NCI-H2196 treated with DMSO at 0.1 percent for 48 hours (cell line): Measurements from ENCODE around the gene MCOLN3.
"Not testable (repeated sequence)": the region's sequence is repeated elsewhere in the genome, so short reads cannot be mapped to it uniquely, and the experiment has no call there.

Experiments used
- DNase-seq: peaks from one replicate; lab custom pipeline; 2025; ENCODE audit not compliant: unreplicated experiment; lab: John Stamatoyannopoulos, UW

MCOLN3 gene

DNA sequence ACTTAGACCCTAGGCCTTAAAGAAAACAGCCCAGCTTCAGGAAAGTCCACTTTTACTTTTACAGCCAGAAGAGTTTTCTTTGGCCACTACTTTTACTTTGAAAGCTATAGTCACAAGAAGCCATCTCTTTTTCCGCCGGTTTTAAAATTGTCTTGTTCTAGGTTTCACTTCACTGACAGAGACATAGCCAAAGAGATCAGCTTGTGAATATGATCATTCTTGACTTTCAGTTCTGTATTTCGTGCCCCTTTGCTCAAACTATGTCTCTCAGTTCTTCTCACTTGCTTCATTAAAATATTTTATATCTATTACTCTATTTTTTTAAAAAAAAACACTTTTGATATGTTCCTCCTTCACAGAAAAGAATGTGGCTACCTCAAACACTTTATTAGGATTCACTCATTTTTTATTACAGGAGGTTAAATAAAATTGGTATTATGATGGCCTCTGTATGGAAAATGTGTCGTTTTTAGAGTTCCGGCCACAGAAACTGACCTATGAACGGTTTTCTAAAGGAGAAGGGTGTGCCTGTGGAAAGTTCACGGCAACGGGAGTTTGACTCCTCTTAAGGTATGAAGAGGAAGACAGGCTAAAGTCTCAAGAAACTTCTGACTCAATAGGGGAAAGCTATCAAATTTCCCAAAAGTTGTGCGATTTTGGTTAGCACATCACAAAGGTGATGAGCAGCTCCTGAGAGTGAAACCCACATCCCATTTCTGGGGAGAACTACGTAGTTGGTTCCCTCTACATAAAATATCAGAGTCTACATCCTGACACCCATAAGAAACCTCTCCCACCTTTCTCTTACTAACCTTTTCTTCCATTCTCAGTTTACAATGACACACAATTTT is 52.6 kb downstream of the MCOLN3 start:
- no peak for DNase-seq

DNA sequence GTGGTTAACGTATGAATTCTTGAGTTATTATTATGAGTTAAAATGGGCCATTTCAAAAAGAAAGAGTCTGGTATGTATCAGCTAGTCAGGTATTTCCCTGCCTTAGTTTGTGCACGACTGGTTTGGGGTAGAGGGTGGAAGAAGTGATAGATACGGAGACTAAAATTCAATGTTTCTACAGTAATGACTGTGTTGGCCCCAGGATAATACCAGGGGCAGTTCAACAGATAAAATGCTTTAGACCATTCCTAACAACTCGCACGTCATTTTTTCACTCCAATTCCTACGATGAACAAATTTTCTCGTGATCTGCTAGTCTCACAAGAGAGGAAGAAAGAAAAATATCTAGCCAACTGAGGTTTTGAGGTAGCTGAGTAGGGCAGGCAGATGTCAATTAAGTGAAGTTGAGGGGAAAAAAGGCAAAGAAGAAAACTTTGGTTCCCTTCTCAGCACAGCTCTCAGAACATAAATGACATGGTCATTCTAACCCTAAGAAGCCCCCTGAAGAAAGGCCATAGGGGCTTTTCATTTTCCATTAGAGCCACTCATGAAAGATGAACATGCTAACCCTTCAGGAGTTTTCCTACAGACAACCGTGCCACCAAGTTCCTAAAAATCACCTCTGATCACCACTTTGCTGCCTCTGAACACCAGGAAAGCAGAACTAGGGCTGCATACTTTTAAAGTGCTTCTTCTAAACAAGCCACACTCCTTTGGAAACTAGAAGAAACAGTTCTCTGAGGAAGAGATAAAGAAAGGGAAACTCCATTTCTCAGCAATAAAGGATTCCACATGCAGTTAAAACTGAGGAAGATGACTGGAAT is 57.0 kb downstream of the MCOLN3 start:
- DNase-seq: no peak

DNA sequence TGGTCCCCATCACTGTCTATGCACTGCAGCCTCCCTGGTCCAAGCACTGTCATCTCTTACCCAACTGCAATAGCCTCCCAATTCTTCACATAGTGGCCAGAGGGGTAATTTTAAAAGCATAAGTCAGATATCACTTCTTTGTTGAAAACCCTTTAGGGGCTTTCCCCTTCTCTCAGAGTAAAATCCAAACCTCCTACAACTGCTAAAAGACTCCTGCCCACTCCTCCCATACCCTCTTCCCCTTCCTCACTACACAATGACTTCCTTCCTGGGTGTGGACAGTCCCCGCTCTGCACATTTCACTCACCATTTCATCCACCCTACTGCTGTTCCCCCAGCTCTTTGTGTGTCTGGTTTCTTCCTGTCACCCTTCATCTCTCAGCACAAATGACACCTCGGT is 59.7 kb downstream of the MCOLN3 start:
- DNase-seq: no peak

DNA sequence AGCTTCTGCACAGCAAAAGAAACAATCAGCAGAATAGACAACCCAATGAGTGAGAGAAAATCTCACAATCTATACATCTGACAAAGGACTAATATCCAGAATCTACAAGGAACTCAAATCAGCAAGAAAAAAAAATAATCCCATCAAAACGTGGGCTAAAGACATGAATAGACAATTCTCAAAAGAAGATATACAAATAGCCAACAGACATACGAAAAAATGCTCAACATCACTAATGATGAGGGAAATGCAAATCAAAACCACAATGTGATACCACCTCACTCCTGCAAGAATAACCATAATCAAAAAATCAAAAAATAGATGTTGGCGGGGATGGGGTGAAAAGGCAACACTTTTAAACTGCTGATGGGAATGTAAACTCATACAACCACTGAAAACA is 61.7 kb downstream of the MCOLN3 start:
- not testable (repeated sequence) for DNase-seq

DNA sequence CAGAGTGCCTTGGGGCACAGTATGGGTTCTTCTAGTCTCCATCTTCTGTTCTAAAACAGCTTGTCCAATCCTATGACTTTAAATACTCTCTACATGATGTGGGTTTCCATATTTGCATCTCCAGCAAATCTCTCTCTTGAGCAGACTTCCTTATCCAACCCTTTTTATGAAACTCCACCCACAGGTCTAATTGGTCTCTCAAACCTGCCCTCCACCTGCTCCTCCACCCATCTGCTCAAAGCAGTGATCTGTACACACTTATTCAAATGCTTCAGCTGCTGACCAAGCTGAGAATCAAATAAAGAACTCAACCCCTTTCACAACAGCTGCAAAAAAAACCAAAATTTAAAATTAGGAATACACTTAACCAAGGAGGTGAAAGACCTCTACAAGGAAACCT is 62.9 kb downstream of the MCOLN3 start:
- DNase-seq: no peak

DNA sequence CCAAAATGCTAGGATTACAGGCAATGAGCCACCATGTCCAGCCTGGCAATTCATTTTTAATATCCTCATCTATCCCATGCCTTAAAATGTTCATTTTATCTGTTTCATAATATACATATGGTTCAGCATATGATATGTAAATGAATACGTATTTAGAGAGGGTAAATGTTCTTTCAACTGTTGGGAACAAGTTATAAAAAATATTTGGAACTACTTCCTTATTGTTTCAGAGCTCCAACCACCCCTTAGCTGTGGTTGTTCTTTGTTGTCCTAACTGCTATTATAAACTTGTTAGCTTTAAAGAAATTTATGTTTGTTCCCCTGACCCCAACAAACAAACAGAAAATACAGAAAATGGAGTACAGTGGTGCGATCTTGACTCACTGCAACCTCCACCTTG is 65.9 kb downstream of the MCOLN3 start:
- no peak for DNase-seq

DNA sequence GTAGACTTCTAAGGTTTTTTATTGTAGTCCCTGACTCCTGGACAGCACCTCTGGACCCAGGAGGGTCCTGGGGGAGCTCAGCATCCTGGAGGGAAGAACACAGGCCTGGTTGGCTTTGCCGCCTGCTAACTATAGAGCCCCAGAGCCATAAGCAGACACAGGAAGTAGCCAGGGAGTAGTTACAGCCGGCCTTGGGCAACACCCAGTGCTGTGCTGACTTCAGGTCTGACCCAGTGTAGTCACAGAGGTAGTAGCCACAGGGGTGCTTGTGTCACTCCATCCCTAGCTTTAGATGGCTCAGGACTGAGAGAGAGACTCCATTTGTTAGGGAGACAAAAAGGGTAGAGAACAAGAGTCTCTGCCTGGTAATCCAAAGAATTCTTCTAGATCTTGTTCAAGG is 73.3 kb downstream of the MCOLN3 start:
- no peak for DNase-seq

DNA sequence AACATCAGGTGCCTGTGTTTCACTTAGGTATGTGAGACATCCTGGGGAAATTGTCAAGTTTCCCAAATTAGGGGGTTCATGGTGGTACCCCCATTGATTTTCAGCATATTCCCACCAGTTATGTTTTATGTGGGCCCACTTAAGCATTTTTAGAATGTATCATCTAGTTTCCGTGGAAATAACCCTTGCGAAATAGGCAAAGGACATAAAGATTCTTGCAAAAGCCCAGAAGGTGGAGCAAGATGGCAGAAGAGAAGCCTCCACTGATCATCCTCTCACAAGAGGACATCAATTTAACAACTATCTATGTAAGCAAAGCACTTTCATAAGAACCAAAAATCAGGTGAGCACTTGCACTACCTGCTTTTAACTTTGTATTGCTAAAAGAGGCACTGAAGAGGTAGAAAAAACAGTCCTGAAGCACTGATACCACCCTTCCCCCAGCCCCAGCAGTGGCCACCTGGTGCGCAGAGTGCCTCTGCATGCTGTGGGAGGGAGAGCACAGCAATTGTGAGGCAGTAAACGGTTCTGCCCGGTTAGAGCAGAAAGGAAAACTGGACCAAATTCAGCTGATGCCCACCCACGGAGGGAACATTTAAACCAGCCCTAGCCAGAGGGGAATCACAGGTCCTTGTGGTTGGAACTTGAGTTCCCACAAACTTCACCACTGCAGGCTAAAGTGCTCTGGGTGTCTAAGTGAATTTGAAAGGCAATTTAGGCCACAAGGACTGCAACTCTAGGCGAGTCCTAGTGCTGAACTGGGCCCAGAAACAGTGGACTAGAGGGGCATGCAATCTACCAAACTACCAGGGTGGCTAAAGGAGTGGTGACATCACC is 74.6 kb downstream of the MCOLN3 start:
- DNase-seq: no peak

DNA sequence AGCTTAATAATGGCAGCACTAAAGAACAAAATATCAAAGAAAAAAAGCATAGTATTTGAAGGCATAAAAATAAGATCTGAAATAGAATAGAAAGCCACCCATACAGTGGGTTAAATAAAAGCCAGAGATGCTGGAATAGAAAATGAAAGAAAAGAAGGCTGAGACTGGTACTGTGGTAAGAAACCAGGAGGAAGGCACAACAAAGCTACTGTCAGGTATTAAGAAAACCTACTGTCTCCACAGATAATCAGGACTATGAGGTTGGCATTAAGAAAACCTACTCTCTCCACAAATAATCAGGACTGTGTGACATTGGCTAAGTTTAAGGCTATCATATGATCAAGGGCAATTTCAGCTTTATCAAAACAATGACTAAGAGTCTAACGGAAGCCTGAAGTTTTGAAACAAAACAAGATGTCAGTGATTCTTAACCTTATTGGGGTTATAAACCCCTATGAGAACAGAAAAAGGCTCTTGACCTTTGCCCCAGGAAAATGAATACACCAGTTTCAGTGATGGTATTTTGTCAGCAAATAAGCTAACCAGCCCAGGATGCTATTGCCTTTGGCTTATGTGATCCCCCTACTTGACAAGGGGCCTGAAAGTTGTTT is 75.8 kb downstream of the MCOLN3 start:
- DNase-seq: no peak

DNA sequence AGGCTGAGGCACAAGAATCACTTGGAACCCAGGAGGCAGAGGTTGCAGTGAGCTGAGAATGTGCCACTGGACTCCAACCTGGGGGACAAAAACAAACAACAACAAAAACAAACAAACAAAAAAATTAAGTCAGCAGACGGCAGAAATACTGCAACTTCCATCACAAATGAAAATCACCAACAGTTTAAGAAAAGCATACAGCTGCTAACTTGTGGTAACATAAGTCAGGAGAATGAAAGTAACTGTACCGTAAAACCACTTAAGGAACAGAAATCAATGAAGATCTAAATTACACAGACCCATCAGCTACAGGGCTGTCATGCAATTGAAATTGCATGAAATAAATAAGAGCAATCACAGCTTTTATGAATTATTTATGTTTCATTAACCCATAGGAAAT is 76.3 kb downstream of the MCOLN3 start:
- DNase-seq: no peak

DNA sequence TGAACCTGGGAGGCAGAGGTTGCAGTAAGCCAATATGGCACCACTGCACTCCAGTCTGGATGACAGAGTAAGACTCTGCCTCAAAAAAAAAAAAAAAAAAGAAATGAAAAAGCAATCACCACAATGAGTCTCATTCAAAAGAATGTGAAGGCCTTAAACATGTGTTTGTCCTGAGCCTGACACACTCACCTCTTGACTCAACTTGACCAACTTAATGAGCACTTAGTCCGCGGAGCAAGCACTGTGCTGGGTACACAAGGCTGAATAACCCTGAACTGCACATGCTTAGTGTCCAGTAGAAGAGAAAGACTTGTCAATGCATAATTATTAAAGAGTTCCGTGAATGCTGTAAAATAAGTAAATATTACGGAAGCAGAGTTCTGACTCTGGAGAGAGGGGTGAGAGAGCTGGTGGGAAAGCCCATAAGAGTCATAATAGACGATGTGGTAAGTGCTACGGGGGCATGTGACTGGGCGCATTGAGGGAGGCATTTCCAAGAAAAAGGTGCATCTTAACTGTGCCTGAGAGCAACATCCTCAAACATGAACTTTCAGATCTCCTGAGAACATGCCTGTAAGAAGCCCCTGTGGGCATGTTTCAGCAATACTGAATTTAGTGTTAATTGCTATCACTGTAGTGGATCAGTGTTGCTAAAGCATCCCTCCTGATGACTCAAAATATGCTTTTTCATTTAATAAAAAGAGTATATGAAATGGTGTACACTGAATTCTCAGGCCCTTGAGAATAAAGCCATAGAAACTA is 78.6 kb downstream of the MCOLN3 start:
- DNase-seq: no peak

DNA sequence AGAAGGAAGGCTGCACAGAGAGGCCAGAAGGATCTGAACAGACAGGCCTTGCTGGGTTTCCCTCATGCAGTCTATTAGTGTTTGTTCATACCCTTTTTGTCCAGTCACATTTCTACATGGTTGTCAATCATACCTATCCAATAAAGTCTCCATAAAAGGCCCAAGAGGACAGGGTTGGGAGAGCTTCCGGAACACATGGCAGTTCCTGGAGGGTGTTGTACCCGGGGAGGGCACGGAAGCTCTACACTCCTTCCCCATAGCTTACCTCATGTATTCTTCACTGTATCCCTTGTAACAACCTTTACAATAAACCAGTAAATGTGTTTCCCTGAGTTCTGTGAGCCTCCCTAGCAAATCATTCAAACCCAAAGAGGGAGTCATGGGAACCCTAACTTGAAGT is 79.4 kb downstream of the MCOLN3 start:
- DNase-seq: no peak

DNA sequence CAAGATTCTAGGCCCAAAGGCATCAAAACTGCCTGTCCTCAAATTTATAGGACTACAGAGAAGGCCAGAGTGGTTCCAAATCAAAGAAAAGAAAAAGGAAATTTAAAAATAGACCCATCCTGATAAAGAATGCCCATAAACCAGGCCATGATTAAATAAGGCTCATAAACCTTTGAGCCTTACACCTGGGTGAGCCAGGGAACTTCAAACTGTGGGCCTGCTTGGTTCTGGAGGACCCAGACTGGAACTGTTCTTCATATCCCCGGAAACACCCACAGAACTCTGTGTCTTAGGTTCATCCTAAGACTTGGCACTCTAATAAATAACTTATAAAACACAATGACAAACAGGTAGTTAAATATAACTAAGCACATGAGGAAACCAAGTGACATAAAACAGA is 80.2 kb downstream of the MCOLN3 start:
- no peak for DNase-seq
